Parathyroid adenoma (tissue), 2 donors: ENCODE results near the gene SMIM32.

Source experiments
- H2AFZ ChIP-seq: fragments of 300-600 bp; sonication (generic); one replicate; pipeline ENCODE4 v1.7.0; 2017; ENCODE audit warnings: antibody characterized with exemption, mild to moderate bottlenecking
- H3K27ac ChIP-seq: fragments of 300-600 bp; sonication (generic); one replicate; pipeline ENCODE4 v1.7.0; 2017
- H3K27me3 ChIP-seq: fragments of 300-600 bp; sonication (generic); one replicate; pipeline ENCODE4 v1.7.0; 2017; ENCODE audit warnings: low read length; ENCODE audit not compliant: control insufficient read depth, insufficient read depth
- H3K36me3 ChIP-seq: fragments of 300-600 bp; sonication (generic); one replicate; pipeline ENCODE4 v1.7.0; 2017; ENCODE audit warnings: low read length; ENCODE audit not compliant: control insufficient read depth, insufficient read depth
- H3K4me1 ChIP-seq: fragments of 300-600 bp; sonication (generic); one replicate; pipeline ENCODE4 v1.7.0; 2017; ENCODE audit warnings: control low read depth
- H3K4me2 ChIP-seq: fragments of 300-600 bp; sonication (generic); one replicate; pipeline ENCODE4 v1.7.0; 2017; ENCODE audit warnings: low read length
- H3K4me3 ChIP-seq: fragments of 300-600 bp; sonication (generic); one replicate; pipeline ENCODE4 v1.7.0; 2017; ENCODE audit warnings: low read depth, low read length
- H3K79me2 ChIP-seq: fragments of 300-600 bp; sonication (generic); one replicate; pipeline ENCODE4 v1.7.0; 2017; ENCODE audit warnings: control low read depth
- H3K9ac ChIP-seq: fragments of 300-600 bp; sonication (generic); one replicate; pipeline ENCODE4 v1.7.0; 2017; ENCODE audit warnings: mild to moderate bottlenecking
- H3K9me3 ChIP-seq: fragments of 300-600 bp; sonication (generic); one replicate; pipeline ENCODE4 v1.7.0; 2017; ENCODE audit warnings: low read length; ENCODE audit not compliant: control insufficient read depth
- TF ChIP-seq, protein P1 (sequence below): fragments of 300-600 bp; sonication (generic); IDR thresholded peaks from one replicate; pipeline ENCODE4 v1.7.0; 2017; ENCODE audit warnings: antibody characterized with exemption, mild to moderate bottlenecking
- donor health status: primary hyperparathyroidism.

SMIM32 gene

DNA sequence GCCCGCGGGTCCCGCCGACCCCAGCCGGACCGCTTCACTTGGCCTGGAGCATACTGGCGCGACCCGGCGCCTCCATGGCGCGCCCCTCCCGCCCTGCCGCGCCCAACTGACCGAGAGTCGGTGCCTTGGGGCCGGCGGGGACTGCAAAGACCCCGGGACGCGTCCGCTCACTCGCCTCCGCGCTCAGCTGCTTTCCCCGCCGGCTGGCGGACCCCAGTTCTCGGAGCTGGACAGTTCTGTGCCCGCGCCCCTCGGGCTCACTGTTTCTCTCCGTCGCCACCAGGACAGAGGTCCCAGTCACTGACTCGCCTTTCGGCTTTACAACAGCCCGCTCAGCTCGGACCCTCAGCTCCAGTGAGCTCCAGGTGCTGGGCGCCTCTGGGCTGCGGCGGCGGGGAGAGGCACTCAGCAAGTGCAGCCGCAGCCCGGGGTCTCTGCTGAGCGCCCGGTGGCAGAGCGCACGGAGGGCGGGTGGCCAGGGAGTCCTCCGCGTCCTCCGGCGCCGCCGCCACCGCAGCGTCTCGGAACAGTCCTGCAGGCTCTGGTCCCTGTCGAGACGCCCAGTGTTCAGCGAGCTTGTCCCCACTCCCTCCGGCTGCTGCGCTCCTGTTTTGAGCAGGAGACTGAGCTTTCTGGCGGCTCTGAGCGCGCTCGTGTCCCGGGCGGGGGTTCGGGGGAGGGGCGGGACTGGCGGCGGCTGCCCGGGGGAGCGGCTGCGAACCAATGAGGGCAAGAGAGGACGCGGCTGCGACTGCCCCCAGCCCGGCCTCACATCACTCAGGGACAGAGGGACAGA, at the start of gene SMIM32:
Gene SMIM32 (minus strand): TSS at position 637 of the 796 bp plus-strand sequence. CDS start 638 bp downstream, outside the sequence.
- H3K4me2 ChIP-seq: peak within 1 kb of the TSS; percentile 69
- no peaks in the 10 kb centered on the region for H3K9me3 ChIP-seq
- H2AFZ ChIP-seq: peak within 1 kb of the TSS; percentile 30
- no peak within 1 kb of the TSS for H3K9ac ChIP-seq
- H3K27me3 ChIP-seq: no peaks in the 10 kb centered on the region
- H3K4me1 ChIP-seq: no peaks in the 10 kb centered on the region
- TF ChIP-seq, protein P1, sequence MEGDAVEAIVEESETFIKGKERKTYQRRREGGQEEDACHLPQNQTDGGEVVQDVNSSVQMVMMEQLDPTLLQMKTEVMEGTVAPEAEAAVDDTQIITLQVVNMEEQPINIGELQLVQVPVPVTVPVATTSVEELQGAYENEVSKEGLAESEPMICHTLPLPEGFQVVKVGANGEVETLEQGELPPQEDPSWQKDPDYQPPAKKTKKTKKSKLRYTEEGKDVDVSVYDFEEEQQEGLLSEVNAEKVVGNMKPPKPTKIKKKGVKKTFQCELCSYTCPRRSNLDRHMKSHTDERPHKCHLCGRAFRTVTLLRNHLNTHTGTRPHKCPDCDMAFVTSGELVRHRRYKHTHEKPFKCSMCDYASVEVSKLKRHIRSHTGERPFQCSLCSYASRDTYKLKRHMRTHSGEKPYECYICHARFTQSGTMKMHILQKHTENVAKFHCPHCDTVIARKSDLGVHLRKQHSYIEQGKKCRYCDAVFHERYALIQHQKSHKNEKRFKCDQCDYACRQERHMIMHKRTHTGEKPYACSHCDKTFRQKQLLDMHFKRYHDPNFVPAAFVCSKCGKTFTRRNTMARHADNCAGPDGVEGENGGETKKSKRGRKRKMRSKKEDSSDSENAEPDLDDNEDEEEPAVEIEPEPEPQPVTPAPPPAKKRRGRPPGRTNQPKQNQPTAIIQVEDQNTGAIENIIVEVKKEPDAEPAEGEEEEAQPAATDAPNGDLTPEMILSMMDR: no peak
- no peaks in the 10 kb centered on the region for H3K36me3 ChIP-seq
- H3K4me3 ChIP-seq: no peak within 1 kb of the TSS
- no peaks in the 10 kb centered on the region for H3K79me2 ChIP-seq
- no peak within 1 kb of the TSS for H3K27ac ChIP-seq

DNA sequence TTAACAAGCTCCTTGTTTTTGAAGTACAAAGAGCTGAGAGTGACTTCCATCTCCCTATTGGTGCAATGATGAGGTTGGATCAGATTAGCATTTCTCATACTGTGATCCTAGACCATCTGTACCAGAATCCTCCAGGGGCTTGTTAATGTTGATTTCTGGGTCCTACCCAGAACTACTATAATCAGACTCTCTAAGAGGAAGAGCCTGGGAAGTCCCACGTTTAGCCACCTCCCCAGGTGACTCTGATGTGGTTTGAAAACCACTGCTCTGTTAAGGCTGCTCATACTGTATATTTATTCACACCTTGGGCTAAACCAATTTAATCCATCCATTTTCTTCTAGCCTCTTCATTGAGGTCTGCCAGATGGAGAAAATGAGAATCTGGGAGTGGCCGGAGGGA, 49.6 kb upstream of the SMIM32 start:
- Histone ChIP-seq H2AFZ (no peak overlapping the region), H3K9me3 (no peaks in the 10 kb centered on the region), H3K27ac (no peak overlapping the region), H3K4me2 (no peak overlapping the region), H3K79me2 (no peaks in the 10 kb centered on the region), H3K9ac (no peak overlapping the region), H3K27me3 (no peaks in the 10 kb centered on the region), H3K4me1 (no peaks in the 10 kb centered on the region), H3K4me3 (no peak overlapping the region), H3K36me3 (no peaks in the 10 kb centered on the region)
- TF ChIP-seq, protein P1: no peak

DNA sequence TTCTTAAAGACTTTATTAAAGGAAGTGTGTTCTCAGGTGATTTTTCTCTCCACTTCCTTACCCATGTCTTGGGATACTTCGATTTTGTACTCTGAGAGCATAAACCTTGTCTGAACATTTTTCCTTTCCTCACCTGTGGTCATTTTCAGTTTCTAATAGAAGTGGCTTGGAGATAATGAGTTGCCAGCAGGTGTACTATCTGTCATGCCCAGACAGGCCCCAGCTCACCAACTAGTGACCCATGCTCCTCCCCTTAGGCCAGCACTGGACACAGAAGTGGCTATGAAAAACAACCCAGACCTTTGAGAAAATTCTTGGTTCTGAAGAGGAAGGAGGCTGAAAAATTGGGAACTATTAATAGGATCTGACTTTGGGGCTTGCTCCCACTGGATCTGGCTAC, 49.2 kb upstream of the SMIM32 start:
- Histone ChIP-seq H3K9ac (no peak overlapping the region), H3K36me3 (no peaks in the 10 kb centered on the region), H3K79me2 (no peaks in the 10 kb centered on the region), H2AFZ (no peak overlapping the region), H3K4me3 (no peak overlapping the region), H3K9me3 (no peaks in the 10 kb centered on the region), H3K4me2 (no peak overlapping the region), H3K4me1 (no peaks in the 10 kb centered on the region), H3K27ac (no peak overlapping the region), H3K27me3 (no peaks in the 10 kb centered on the region)
- TF ChIP-seq, protein P1: no peak

DNA sequence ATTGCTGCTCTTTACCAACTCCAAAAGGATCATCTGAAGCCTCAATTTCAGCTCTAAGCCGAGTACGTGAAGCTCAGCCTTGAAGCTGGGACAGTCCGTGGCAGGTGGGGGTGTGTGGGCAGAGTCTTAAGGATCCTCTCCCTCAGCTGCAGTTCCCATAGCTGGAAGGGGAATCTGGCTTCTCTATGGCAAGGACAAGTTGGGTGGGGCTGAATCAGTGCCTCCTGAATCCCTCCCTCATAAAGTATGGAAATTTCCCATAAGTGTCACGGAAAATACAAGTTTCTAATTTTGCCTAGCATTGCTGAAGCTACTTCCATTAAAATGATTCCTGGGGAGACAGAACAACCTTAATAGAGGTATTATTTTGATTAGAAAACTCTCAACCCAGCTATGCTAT, 47.9 kb upstream of the SMIM32 start:
- no peaks in the 10 kb centered on the region for H3K4me1 ChIP-seq
- no peak overlapping the region for H3K27ac ChIP-seq
- H3K36me3 ChIP-seq: no peaks in the 10 kb centered on the region
- H3K9ac ChIP-seq: no peak overlapping the region
- H3K79me2 ChIP-seq: no peaks in the 10 kb centered on the region
- no peak overlapping the region for H3K4me3 ChIP-seq
- H3K27me3 ChIP-seq: no peaks in the 10 kb centered on the region
- H2AFZ ChIP-seq: no peak overlapping the region
- TF ChIP-seq, protein P1: no peak
- H3K9me3 ChIP-seq: no peaks in the 10 kb centered on the region
- H3K4me2 ChIP-seq: no peak overlapping the region
